GM19023 (cell line): Measurements from ENCODE around the gene NSFL1C.
"Not testable (repeated sequence)": the region's sequence is repeated elsewhere in the genome, so short reads cannot be mapped to it uniquely, and the experiment has no call there.

Experiments used
- ATAC-seq: cut with Tn5 transposase; IDR thresholded peaks from one replicate; pipeline ENCODE4 v1.9.1; 2021; ENCODE audit warnings: mild to moderate bottlenecking, moderate library complexity; ENCODE audit not compliant: unreplicated experiment

The NSFL1C gene

DNA sequence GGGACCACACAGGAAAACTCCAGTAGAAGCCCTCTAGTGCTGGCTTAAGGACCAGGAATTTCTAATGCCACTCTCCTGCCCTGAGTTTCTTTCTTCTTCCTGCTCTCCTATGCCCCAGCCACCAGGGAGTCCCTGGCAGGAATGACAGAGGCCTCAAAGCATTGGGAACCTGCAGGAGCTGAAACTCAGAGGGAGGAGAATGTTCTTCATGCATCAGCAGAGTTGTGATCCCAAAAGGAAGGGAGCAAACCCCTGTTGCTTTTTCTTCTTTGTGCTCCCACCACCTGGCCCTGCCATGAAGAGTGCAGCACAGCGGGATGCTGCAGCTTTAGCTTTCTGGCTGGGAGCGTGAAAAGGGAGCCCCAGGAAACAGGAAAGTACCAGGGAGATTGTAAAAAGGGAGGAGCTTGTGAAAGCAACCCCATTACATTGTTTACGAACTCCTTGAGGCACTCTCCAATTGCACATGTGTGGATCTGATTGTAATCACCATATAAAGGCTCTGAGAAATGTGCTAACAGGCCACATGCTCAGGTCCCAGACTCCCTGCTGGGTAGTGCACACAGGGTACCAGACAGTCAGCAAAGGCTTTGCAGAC, 39.1 kb downstream of the NSFL1C start:
- no peak for ATAC-seq

DNA sequence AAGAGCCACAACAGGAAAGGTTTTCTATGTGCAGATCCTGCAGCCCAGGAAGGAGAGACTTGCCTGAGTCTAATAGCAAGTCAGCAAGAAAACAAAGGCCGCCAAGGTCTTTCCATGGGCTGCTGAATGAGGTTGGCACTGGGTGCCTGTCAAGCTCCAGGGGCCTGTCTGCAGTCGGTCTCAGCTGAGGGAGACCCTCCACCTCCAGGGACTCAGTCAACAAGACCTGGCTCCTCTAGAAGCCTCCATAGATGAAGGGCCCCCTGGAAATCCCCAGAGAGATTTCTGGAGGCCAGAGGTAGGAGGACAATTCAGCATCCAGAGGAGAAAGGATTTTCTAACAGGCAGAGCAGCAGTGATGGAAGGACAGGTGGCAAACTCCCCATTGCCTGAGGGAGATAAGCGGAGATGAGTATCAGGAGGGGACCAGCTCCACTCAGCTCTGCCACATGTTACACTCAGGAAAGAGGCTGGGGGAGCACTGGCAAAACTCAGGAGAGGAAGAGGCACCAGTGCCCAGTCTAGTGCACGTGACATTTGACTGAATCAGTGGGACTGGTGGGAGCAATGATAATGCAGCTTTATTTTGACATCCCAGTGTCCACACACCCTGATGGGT, 40.3 kb downstream of the NSFL1C start:
- ATAC-seq = no peak

DNA sequence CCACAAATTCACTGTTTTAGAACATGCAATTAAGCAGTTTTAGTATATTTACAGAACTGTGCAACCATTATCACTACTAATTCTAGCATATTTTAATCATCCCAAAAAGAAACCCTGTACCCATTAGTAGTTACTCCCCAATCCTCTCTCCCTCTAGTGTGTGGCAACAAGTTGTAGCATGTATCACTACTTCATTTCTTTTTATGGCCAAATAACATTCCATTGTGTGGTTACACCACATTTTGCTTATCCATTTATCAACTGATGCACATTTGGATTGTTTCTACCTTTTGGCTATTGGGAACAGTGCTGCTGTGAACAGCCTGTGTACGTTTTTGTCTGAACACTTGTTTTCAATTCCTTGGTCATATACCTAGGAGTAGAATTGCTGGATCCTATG, 42.3 kb downstream of the NSFL1C start:
- ATAC-seq = no peak

DNA sequence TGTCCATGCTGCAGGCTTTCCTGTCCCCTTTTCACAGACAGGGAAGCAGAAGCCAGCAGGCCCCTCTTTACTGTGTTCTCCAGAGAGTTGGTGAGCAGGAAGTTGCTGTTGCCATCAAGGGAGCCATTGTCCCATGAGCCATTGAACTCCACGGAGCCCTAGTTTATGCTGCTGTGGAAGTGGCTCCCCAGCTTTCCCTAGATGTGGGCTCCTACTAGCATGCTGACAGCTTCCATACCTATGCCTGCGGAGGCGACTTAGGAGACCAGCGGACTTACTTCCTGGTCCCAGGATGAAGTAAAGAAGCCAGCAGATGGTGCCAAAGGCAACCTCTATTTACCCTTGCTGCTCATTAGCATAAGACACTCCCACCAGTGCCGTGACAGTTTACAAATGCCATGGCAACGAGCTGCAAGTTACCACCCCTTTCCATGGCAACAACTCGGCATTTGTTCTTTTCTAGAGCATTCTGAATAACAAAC, 43.0 kb downstream of the NSFL1C start:
- ATAC-seq = no peak

DNA sequence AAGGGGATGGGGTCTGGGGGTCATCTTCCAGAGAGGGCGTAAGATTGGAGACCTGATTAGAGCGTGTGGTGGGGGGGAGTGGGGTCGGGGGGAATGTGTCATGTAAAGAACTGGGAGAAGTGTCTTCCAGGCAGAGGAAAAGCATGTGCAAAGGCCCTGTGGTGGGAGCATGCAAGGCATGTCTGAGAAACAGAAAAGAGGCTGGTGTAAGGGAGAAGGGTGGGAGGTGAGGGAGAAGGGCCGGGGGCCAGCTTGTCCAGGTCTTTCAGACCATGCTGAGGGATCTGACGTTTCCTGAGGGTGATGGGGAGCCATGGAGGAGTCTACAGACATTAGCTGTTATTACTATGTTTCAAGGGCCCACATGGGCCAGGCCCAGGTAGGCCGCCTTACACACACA, 43.4 kb downstream of the NSFL1C start:
- ATAC-seq = no peak

DNA sequence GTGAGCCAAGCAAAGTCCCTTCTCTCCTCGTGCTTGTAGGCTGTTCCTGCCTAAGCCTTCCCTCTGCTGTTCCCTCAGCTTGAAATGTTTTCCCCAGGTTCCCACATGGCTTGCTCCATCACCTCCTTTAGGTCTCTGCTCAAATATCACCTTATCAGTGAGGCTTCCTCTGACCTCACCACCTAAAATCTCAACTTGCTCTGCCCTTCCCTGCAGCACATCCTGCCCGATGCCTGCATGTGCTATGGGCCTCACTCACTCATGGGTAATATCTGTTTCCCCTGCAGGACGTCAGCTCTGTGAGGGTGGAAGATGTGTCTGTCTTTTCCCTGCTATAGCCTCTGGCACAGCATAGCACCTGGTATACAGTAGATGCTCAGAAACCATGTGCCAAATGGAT, 43.9 kb downstream of the NSFL1C start:
- ATAC-seq = no peak

DNA sequence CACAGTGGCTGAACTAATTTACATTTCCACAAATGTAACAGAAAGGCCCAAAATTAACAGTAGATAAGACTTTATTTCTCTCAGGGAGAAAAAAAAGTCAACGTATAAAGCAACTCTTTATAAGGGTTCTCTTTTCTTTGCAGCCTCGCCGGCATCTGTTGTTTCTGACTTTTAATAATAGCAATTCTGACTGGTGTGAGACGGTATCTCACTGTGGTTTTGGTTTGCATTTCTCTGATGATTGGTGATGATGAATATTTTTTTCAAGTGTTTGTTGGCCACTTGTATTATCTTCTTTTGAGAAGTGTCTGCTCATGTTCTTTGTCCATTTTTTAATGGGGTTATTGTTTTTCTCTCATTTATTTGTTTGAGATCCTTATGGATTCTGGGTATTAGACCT, 46.6 kb downstream of the NSFL1C start:
- no peak for ATAC-seq

DNA sequence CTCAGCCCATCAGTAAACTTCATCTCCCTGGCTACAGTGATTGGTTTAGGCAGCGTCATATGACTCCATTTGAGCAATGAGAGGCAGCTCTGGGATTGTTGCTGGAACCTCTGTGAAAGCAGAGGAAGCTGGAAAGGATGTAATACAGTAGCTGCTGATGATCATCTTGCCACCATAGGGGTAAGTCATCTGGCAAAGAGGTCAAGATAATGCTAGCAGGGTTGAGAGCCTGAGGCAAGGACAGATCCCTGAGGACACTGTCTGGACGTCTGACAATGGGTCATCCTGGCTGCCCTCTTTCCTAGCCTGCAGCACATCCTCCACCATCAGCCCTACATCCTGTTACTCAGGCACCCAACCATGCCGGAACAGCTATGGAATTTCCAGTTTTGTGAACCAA, 48.3 kb downstream of the NSFL1C start:
- no peak for ATAC-seq

DNA sequence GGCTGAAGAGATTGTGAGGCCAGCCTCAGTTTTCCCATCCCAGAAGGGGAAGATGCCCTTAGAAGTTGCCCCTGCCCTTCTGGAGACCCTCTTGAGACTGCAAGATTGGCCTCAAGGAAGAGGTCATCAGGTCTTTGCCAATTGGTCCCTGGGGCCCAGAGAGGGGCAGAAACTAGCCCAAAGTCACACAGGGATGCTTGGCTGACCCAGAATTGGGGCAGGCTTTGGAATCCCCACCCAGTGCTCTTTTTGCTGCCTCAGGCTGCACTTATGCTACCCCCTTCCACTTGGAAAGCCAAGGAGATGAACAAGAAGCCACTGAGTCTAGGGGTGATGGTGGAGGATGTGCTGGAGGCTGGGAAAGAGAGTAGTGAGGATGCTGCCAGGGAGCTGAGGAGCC, 48.9 kb downstream of the NSFL1C start:
- ATAC-seq = no peak

DNA sequence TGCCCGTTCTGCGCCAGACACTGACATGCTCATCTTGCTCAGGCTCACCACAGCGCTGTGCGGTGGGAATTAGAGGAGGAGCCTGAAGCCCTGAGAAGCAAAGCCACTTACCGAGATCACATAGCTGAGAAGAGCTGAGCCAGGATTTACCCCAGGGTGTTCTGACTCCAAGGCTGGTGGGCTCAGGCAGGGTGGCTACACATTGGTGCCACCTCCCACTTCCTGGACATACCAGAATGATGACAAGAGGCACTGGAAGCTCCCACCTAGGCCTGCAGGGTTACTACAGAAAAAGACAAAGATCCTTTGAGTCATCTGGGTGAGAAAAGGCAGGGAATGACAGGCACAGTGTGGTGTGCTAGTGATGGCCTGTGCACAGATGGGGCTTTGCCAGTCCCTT, 49.4 kb downstream of the NSFL1C start:
- no peak for ATAC-seq

DNA sequence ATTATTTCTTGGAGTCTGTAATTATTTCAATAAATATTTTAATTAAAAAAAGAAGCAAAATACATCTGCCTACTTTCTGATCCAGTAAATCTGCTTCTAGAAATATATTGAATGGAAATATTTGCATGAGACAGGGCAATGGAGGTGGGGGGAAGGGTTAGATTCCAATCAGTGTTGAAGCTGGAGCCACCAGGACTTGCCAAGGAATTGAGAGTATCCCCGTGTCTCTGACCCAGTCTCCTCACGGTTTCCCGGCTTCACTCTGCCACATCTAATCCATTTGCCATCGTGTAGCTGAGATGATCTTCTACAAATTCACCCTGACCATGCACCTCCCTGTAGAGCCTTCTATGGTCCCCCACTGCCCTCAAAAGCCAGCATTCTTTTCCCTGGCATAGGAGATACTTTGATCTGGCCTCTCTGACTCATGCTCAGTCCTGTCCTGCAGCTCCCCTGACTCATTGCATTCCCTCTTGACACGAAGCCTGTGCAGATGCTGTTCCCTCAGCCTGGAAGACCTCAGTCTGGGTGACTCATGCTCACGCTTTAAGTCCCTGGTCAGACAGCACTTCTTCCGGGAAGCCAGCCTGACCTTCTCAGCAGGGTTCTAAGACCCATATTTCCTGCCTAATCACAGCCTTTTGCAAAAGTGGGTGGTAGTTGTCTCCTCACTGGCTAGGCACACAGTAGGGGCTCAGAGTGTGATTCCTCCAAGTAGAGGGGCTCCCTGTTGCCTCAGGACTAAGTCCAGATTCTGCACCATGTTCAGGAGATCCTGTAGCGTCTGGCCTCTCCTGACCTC, 50.8 kb downstream of the NSFL1C start:
- ATAC-seq = no peak

DNA sequence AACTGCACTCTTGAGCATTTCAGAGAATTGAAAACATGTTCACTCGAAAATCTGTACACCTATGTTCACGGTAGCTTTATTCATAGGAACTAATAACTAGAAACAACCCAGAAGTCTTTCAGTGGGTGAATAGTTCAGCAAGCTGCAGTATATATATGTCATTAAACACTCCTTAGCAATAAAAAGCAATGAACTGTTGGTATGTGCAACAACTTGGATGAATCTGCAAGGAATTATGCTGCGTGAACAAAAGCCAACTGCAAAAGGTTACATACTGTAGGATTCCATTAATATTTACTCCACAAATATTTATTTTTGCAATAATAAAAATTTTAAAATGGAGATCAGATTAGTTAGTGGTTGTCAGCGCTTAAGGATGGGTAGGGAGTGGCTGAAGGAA, 51.7 kb downstream of the NSFL1C start:
- ATAC-seq = no peak

DNA sequence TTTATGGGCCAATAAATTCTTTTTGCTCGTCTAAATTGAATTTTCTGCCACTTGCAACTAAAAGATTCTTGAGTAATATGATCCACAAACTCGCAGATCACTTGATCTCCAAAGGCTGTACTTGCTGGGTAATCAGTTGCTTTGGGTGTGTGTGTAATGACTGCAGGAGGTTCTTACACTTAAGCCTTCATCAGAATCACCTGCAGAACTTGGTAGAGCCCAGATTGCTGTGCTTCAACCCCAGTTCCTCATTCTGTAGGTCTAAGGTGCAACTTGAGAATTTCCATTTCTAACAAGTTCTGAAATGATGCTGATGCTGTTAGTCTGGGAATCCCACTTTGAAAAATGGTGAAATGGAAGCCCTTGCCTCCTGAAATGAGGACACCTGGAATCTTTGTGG, 60.8 kb downstream of the NSFL1C start:
- no peak for ATAC-seq

DNA sequence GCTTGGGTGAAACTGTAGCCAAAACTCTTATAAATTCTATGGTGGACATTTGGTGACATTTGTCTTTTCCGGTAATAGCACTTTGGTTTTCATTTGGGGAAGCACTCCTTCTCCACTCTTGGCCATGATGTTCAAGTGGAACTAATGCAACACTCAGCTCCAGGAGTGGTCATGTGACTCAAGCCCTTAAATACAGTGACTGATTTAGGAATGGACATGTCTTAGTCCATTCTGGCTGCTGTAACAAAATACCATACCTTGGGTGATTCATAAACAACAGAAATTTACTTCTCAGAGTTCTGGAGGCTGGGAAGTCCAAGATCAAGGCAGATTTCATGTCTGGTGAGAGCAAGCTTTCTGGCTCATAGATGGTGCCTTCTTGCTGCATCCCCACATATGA, 63.0 kb downstream of the NSFL1C start:
- ATAC-seq = no peak

DNA sequence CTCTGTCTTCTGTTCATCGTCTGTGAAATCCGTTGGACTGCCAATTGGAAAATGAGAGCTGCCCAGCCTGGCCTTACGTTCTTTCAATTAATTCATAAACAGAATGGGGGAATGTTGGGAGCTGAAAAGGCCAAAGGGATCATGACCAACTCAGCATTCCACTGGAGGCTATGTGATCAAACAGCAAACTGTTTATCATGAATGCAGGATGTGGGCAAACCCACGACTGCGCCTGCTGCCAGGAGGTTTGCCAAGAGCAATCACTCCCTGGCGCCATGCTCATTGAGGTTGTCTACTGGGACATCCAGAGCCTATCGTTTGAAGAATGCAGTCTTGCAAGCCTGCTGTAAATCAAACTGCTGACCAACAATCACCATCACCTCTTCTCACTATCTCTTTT, 64.5 kb downstream of the NSFL1C start:
- no peak for ATAC-seq

DNA sequence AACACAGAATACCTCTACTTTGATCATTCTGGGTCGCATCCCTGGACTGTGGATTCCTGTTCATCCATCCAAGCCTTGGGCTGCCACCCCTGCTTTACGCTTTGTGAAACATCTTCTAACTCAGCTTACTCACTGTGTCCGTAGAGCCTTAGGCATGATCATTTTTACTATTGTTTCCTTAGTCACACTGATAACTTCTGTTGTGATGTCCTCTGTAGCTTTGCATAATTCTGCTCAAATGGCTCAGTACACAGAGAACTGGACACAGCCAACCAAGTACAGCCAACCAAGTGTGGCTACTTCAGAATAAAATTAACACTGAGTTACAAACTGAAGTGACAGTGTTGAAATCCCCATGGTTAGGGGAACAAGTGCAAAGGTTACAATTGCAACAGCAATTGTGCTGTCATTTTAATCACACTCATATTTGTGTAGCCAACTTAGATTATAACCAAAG, 65.2 kb downstream of the NSFL1C start:
- ATAC-seq = no peak

DNA sequence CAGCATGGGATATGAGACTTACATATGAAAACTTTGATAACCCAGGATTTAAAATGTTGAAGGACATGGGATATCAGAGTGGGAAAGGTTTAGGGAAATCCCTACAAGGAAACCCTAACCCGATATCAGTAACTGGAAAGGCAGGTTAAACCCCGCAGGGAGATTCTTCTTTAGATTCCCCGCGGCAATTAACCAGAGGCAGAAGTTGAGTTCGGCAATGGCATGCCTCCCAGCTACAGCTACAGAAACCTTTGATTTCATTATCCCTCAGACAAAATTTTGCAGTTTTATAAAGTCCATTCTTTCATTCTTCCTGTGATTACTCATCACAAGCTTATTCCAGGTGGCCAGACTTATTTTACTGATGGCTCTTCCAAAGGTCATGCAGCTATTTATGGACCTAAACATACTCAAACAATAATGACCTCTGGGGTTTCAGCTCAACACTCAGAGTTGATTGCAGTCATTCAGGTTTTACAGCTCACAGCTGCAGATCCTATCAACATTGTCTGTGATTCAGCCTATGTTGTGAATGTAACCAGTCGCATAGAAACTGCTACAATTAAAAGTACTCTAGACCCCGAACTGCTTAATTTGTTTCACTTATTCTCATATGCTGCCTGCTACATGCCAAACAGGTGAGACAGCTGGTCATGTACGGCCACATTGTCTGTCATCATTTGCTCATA, 66.8 kb downstream of the NSFL1C start:
- ATAC-seq = not testable (repeated sequence)

DNA sequence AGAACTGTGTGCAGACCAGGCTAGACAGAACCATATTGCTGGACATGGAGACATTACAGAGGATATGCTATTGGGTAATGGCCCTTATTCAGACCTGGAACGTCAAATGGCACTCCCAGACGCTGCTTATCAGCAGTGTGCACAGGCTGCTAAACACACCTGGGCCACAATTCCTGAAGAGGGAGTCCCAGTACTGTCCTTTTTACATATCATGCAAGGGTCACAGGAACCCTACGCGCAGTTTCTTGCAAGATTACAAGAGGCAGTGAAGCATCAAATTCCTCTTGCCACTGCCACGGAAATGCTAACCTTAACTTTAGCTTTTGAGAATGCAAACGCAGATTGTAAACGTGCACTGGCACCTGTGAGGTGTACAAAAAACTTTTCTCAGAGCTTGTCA, 68.5 kb downstream of the NSFL1C start:
- not testable (repeated sequence) for ATAC-seq

DNA sequence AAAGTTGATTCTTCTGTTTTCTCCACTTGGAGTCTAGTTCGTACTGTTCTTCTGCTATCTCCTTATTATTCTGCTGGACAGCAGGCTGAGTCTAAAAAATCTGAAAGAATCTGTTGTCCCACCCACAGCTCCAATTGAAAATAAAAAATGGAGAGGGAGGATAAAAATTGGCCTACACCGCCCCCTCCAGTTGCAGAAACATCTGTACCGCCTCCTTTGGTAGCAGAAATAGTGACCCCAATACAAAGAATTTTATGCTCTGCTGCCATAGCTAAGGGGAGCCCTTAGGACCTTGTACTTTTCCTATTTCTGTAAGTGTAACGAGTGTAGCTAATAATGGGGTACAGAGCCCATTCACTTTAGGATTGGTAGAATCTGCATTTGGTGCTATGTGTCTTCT, 68.9 kb downstream of the NSFL1C start:
- no peak for ATAC-seq

DNA sequence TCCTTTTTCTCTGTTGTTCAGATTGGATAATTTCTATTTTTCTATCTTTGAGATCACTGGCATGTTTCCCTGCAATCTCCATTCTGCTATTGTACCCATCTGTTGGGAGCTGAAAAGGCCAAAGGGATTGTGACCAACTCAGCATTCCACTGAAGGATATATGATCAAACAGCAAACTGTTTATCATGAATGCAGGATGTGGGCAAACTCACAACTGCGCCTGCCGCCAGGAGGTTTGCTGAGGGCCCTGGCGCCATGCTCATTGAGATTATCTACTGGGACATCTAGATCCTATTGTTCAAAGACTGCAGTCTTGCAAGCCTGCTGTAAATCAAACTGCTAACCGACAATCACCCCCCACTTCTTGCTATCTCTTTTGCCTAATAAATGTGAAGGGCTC, 69.9 kb downstream of the NSFL1C start:
- ATAC-seq = no peak

DNA sequence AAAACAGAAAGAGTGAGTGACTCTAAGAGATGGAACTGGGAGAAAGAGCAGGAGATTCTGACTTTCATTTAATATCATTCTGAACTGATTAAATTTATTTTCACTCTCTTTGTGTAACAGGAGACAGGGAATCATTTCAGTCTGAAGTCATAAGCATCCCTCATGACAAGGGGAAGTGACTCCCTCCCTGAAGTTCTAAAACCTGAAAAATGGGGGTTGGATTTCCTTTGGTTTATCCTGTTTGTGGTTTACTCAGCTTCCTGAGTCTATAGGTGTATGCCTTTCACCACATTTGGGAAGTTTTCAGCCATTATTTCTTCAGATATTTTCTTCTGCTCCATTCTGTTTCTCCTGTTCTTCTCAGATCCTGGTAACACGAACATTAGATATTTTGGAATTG, 70.4 kb downstream of the NSFL1C start:
- no peak for ATAC-seq

DNA sequence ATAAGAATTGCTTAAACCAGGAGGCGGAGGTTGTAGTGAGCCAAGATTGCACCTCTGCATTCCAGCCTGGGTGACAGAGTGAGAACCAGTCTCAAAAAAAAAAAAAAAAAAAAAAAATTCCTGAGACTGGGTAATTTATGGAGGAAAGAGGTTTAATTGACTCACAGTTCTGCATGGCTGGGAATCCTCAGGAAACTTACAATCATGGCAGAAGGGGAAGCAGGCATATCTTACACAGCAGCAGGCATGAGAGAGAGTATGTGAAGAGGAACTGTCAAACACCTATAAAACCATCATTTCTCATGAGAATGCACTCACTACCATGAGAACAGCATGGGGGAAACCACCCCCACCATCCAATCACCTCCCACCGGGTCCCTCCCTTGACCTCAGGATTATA, 72.0 kb downstream of the NSFL1C start:
- no peak for ATAC-seq
